HG03378 (cell line): Measurements from ENCODE around the gene HACL1.

Experiments used
- ATAC-seq: cut with Tn5 transposase; IDR thresholded peaks from one replicate; pipeline ENCODE4 v1.9.1; 2021; ENCODE audit warnings: mild to moderate bottlenecking, moderate library complexity; ENCODE audit not compliant: unreplicated experiment

HACL1 gene

DNA sequence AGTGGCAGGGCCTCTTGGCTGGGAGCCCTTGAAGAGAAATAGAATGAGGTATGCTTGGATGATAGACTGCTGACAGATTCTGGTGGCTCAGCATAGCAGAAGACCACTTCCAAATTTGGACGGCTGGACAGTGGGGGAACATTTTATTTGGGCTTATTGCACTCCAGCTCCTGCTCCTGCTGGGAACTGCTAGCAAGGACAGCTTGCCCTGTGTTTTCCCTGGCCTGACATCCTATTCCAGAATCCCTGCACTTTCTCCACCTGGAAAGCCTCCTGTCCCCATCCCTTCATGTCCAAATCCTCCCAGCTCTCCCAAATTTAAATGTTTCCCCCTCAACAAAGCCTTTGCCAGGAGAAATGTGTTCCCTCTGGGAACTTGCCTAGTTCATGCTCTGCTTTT, 70.0 kb downstream of the HACL1 start:
- no peak for ATAC-seq

GRCh38 chr3:15528854-15529537, 72.4 kb downstream of the HACL1 start:
- ATAC-seq, result no peak

DNA sequence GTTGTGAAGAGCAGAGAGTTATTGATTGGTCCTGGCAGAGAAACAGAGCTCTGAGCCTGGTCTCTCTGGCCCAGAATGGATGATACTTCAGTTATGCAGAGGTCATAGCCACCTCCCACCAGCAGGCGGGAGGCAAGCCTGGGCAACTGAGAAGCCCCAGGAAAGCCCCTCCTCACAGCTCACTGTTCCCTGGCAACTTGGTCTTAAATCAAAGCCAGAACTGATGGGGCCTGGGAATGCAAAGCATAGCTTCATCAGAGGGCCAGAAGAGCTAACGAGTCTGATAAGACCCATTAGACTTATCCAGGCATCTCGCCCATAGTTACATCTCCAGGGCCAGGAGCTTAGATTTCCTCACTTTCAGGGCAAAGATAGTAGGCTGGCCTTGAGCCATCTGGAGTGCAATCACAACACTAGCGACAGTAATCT, 74.3 kb downstream of the HACL1 start:
- no peak for ATAC-seq

GRCh38 chr3:15525790-15526189, 75.6 kb downstream of the HACL1 start:
- ATAC-seq, result no peak

DNA sequence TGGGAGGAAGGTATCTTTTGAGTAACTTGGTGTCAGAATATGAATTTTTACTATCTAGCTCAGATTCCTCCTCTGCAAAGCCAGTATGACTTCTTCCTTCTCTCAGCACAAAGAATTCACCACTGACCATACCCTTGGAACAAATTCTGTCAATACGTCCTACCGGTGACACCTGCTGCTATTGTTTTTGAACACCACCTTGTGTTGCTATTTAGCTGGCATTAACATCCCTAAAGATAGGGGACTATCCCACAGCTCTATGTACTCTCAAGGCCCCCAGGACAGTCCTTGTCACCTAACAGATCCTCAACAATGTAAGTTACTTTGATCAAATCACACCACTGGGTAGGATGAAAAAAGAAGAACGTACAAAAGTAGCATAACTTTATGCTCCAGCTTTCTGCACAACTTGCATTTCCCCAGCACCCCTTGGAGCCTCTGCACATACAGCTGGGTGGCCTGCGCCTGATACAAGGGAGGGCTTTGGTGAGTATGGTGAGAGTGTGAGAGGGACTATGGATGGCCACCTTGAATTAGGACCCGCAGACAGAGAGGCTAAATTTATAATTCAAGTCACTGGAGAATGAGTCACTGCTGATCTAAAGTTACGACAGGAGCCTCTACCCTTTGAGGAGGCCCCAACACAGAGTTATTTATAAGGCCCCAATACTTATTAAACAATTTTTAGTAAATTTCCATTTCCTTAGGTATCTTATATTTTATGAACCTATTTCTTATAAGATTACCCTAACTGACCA, 77.5 kb downstream of the HACL1 start:
- no peak for ATAC-seq

DNA sequence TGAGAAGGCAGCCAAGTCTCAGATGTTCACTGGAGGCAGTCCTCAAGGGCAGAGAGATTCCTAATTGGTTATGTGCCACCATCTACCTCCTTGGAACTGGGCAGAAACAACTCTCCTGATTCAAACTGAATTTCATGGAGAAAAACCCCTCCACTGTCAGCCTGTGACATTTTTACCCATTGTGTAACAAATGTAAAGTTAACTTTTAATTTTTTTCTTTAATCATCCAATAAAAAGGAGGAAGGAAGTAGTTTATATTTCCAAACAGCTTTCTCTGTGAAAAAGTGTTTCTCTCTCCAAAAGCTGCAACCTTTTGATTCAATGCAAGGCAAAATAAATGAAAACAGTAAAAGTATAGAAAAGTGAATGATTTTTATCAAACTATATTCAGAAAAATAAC, 79.4 kb downstream of the HACL1 start:
- ATAC-seq, result no peak

GRCh38 chr3:15521573-15521965, 79.8 kb downstream of the HACL1 start, which contains the start of gene COLQ:
TSS of gene COLQ (minus strand) at chr3:15521706. CDS start at chr3:15521625, 81 bp downstream.
- no peak for ATAC-seq

DNA sequence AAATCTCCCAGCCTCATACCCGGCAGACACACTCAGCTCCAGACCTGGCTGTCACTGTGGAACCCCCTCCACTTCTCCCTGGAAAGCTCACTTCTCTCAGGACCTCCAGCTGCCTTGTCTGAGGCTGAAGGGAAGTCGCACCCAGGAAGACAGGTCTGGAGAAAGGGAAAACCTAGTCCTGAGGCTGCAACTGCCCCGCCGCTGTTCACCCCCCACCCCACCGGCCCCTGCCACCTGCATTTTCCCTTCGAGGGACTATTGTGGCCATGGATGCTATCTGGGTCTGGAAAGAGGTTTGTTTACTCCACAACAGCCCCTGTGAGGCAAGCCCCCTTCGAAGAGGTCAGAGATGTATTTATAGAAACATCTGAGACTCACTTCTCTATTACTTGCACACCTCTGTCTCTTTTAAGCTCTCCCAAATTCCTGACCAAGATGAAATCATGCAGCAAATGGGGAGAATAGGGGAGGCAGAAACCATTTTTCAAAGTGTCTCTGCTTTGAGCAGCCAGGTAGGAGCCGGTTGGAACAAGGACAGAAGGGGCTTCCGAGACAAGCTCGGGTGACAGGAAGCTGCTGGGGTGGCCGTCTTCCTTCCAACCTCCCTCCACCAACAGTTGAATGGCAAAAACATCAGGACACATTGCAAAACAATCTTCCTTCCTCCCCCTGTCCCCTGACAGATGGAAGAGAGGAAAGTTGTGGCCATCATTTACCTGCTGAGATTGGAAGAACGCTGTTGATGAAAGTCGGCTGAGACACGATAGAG, 80.4 kb downstream of the HACL1 start:
- no peak for ATAC-seq

DNA sequence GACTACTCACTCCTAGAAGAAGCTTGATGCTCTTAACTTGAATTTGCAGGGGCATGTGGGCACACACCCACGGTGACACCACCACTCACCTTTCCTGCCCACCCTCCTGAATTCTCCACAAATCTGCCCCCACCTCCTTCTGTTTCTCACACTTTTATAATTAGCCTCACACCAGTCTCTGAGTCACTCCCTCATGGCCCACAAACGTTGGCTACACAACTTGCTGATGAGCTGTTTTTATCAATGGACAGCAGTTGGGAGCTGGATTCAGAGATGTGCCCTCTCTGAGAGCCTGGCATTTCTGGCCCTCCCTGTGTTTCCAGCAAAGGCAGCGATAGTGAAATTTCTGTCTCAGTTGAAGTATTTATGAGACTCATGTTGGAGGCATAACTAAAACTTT, 81.2 kb downstream of the HACL1 start:
- ATAC-seq, result no peak

GRCh38 chr3:15519096-15519495, 82.3 kb downstream of the HACL1 start:
- no peak for ATAC-seq

DNA sequence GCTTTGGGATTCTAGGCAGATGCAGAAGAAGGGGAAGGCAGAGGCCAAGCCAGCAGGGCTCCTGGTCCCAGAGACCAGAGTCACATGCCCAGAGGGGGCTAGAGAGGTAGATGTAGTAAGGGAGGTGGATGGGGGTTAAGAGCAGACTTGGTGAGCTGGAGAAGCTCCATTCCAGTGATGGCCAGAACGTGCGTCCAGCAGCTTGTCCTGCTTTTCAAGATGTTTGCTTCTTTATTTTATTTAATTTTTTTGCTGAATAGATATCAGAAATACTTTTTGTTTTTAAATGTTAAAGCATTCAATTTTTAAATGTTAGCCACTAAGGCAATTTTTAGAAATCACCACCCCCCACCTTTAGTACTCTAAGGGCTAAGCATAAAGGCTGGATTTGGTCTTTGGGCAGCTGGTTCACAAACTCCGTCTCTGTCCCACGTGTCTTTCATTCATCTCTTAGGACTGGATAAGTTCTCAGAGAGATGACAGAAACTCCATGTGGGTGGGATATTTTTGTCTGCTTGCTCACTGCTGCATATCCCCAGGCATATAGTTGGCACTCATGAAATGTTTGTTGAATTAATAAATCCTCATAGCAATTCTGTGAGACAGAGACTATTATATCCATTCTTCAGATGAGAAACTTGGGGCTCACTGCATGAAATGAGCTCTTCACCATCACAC, 86.6 kb downstream of the HACL1 start:
- no peak for ATAC-seq

DNA sequence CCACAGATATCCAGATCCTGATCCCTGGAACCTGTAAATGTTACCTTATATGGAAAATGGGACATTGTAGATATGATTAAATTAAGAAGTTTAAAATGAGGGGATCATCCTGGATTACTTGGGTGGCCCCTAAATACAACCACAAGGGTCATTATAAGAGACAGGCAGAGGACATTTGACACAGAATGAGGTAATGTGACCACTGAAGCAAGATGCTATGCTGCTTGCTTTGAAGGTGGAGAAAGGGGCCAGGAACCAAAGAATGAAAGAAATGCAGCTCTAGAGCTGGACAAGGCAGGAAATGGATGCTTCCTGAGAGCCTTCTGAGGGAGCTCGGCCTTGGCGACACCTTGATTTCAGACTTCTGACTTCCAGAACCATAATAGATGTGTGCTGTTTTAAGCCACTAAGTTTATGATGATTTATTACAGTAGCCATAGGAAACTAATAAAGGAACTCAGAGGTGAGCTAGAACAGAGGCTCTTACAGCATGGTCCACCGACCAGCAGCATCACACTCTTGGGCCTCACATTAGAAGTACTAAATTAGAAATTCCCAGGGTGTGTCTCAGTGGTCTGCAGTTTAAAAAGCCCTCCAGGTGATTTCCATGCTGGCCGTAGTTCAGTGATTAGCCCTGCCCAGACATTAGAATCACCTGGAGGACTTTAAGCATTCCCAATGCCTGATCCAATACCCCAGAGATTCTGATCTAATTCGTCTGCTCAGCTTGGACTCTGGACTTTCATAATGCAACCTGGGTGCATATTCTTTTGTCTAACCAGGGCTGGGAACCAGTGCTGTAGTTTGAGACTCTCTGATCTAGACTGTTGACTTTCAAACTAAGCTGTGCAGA, 87.3 kb downstream of the HACL1 start:
- no peak for ATAC-seq

DNA sequence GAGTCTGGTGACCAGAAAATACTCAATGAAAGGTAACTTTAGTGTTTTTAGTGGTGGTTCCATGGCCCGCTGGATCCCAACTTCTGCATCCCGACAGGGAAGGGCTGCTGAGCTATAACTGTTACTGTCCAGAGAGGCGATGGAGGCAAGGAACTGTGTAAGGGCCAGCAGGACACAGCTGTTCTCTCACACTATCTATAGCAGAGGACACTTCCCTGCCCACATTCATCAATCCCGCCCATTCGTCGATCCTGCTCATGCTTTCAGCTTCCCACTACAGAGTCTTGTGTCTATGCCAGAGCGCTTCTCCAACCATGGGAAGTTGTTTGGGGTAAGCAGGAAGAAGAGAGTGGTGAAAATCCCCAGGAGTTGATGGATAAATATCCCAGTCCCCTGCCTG, 88.3 kb downstream of the HACL1 start:
- ATAC-seq, result no peak

DNA sequence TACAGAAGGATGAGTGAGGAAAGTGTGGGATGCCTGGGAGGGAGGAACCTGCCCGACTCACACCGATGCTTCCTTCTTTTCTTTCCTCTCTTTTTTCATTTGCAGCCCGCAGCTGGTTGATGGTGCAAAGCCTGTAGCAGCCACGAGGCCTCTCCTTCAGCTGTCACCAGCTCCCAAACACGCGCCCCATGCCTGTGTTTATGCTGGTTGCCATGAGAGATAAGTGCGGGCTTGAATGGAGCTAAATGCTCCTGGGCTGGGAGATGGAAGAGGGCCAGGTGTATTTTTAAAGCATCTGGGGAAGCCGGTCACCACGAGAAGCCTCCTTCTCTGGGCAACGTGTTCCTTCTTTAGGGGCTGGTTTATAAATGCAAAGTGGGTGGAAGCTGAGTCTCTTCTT, 89.2 kb downstream of the HACL1 start:
- no peak for ATAC-seq

GRCh38 chr3:15511156-15511555, 90.2 kb downstream of the HACL1 start:
- ATAC-seq, result no peak
